NCI-H526 (cell line): Measurements from ENCODE around the gene GAGE10.
A peak's percentile ranks its signal among the peaks of the same experiment; 100 is the strongest.
"Not testable (repeated sequence)": the region's sequence is repeated elsewhere in the genome, so short reads cannot be mapped to it uniquely, and the experiment has no call there.

ENCODE experiments used
- DNase-seq, 2 experiments: peaks; one replicate each; lab custom pipeline; 2025; lab: John Stamatoyannopoulos, UW

GAGE10 gene

GRCh38 chrX:49276671-49277534 lies 26.5 kb upstream of the GAGE10 start:
- DNase-seq, result no peak

DNA sequence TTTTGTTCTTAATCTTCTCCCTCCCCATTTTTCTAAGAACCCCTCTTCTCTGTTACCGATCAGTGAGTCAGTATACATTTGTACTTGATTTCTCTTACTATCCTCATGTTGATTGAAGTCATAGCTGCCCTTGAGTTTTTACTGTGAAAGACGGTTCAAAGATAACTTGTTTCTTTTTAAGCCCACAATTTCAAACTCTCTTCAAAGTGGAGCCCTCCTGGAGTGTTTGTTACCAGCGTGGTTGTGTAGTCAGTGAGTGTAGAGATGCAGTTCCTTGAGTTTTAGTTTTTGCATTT lies 26.0 kb upstream of the GAGE10 start:
- no peak for DNase-seq

GRCh38 chrX:49278081-49278480 lies 25.4 kb upstream of the GAGE10 start:
- no peak for DNase-seq

- DNase-seq, result peak; percentile 9 to 37
These were observed 20.8 kb upstream of the GAGE10 start for GRCh38 chrX:49282647-49283011.

DNA sequence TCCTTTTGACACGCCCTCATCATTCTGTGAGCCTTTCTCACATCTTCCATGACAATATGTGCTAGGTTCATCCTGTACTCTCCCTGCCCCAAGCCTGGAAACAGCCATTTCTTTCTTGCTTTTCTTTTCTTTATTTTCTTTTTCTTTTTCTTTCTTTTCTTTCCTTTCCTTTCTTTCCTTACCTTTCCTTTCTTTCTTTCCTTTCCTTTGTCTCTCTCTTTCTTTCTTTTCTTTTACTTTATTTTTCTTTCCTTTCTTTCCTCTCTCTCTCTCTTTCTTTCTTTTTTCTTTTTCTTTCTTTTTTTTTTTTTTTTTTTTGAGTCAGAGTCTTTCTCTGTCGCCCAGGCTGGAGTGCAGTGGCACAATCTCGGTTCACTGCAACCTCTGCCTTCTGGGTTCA lies 19.2 kb upstream of the GAGE10 start:
- no peak for DNase-seq

DNA sequence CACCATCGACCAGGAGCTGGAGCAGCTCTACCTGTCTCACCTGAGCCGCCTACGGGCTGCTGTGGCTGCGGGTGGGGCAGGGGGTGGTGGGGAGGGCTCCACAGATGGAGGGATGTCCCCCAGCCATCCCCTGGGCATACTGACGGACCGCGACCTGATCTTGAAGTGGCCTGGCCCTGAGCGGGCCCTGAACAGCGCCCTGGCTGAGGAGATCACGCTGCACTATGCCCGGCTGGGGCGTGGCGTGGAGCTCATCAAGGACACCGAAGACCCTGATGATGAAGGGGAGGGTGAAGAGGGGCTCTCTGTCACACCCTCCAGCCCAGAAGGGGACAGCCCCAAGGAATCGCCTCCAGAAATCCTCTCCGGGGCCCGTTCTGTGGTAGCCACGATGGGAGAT lies 17.3 kb upstream of the GAGE10 start:
- DNase-seq, result no peak

- no peak for DNase-seq
These were observed 16.9 kb upstream of the GAGE10 start for GRCh38 chrX:49286581-49286980.

DNA sequence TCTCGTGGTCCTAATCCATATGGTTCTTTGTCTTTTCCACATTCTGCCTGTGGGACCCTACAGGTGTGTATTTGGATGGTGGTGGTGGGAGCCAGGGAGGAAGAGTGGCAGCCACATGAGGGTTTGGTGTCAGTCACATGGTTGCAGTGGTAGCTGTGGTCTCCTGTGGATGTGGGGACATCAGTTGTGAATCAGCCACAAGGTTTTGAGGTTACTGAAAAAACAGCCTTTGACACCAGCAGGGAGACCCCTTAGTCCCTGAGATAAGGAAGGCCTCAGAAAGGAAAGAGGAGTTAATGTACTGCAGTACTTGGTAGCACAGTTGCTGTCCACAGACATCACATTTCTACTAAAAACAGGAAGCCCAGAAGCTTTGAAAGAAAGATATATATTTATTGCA lies 15.8 kb upstream of the GAGE10 start:
- no peak for DNase-seq

- DNase-seq, result no peak
These were observed 13.2 kb upstream of the GAGE10 start for GRCh38 chrX:49290215-49290614.

DNA sequence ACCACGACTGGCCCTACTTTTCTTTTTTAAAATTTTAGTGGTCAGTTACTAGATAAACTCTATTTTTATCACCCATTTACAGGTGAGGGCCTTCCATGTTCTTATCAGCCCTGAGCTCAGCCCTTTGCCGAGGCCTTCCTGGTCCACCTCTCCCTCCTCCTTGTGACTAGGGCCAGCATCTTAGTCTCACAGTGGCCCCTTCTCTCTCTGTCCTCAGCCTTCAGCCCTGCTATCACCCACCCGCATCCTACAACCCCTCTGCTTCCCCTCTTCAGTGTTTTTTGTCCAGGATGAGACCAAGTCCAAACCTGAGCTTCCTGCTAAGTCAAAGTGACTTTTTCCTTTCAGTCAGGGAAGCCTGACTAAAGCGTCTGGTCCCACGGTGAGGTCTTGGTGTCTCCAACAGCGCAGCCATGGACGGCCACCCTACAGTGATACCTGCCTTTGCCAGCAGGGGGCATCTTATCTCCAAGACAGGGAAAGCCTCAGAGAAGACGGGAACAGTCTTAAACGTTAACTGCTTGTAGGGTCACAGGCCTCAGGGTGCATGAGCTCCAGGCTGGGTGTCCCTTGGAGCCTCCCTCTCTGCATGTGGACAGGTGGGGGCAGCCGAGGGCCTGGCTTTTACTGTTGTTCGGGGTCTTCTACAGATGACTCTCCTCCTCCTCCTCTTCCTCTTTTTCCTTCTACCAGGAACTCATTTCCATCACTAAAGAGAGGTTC lies 11.7 kb upstream of the GAGE10 start:
- peak; percentile 12 to 64 for DNase-seq

GRCh38 chrX:49292400-49293362 lies 10.8 kb upstream of the GAGE10 start:
- DNase-seq, result no peak

GRCh38 chrX:49299293-49299692 lies 4.2 kb upstream of the GAGE10 start:
- DNase-seq, result not testable (repeated sequence)

DNA sequence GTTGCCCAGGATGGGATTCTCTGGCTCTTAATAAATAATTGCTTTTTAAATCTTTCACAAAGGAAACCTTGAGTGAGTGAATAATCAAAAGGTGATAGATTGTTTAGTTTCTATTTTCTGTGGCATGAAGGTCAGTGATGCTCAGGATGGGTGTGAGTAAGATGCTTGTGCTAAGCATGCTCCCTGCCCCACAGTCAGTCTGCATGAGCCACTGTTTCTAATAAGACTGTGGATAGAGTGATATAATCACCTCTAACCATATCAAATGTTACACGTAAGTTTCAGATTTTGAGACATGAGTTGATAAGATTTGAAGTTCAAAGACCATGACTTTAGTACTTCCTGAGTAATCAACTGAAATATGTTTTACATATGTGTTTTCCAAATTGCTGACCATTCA lies 2.7 kb upstream of the GAGE10 start:
- DNase-seq, result no peak

GRCh38 chrX:49307775-49308174 lies 4.3 kb downstream of the GAGE10 start:
- DNase-seq, result not testable (repeated sequence)

DNA sequence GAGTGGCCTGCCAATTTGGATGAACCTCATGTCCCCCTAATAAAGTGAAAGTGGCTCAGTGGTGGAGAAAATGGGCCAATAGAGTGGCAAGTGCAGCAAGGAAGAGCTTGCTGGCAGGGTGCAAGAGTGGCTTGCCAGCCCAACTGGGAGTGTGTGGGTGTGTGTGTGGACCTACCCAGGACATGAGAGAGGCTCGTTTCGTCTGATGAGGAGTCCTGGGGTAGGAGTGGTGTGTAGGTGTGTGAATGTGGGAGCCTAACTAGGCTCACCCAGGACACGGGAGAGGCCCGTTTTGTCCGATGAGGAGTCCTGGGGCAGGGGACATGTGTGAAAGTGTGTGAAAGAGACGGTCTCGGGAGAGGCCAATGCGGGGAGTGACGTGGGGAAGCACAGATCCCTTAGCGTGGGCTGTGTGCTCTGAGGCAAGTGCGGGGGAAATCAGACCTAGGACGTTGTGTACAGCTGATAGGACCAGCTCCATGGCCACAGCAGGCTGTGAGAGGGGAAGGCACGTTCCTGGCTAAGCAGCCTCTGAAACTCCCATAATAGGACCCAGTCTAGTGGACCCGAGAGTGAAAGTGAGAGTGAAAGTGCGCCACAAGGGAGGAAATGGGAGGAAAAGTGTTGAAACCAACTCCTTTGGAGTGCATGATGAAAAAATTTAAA lies 5.3 kb downstream of the GAGE10 start:
- no peak for DNase-seq

DNA sequence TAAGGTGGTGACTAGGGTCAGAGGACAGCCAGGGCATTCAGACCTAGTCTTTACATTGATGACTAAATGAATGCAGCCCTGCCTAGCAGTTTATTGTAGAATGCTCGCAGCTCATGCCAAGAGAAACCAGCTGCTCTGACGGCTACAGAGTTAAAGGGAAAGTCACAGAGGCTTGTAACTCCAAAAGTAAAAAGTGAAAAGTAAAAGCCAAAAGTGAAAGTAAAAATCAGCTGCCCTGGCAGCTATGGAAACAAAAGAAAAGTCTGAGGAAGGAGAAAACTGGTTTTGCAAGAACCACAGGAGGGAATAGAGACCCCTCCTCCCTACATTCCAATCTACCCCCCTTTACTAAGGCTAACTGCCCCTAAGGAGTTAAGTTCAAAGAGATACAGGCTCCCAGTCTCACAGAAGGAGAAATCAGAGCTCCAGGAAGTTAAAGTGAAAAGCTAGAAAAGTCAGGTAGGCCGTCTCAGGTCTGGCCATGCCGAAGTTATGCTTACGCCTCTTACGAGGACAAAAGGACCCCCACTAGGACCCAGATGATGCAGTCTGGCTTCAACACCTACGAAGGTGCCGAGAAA lies 6.0 kb downstream of the GAGE10 start:
- DNase-seq, result no peak

DNA sequence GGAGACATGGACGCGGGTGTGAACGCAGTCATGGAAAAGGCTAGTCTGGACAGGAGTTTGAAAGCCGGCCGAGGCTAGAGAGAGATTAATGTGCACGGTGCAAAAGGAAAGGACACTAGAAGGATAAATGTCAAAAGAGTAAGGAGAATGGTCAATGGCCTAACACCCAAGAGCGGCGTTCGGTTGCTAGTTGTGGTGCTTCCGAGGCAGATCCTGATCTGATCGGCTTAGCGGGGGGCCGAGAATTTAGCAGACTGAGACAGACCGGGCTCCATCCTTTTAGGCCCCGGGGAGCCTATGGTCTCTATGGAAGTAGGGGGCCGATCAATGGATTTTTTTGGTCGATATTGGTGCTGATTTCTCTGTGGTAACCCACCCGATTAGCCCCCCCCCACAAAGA lies 6.9 kb downstream of the GAGE10 start:
- no peak for DNase-seq

GRCh38 chrX:49312176-49312575 lies 8.7 kb downstream of the GAGE10 start:
- DNase-seq, result no peak

- DNase-seq, result no peak
These were observed 12.6 kb downstream of the GAGE10 start for GRCh38 chrX:49316085-49316484.

- DNase-seq, result not testable (repeated sequence)
These were observed 18.3 kb downstream of the GAGE10 start, which contains the start of gene GAGE12J for GRCh38 chrX:49321737-49322136. GAGE12J (plus strand) TSS chrX:49322037; CDS start chrX:49323194, 1,157 bp downstream.

GRCh38 chrX:49322266-49322665 lies 18.8 kb downstream of the GAGE10 start:
- DNase-seq, result not testable (repeated sequence)
